Colon (tissue), 2 donors: Measurements from ENCODE around the gene ATF7.
"Not testable (repeated sequence)": the region's sequence is repeated elsewhere in the genome, so short reads cannot be mapped to it uniquely, and the experiment has no call there.

Experiments
- FAIRE-seq: peaks from 2 replicates; lab custom pipeline; 2012; peaks lifted over from hg19 to GRCh38; lab: Jason Lieb, UNC
- donor health status: control.
- donor health status: control.

Gene ATF7

DNA sequence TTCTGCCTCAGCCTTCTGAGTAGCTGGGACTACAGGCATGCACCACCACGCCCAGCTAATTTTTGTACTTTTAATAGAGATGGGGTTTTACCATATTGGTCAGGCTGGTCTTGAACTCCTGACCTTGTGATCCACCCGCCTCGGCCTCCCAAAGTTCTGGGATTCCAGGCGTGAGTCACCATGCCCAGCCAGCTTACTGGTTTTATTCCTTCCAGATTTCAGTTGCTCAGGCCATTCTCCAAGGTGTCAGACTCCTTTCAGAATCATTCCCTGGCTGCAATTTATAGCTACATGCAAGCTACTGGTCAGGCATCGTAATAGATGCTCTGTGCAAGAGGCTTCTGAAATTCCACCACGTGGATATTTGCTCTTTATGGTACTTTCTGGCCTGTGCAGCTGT lies 144.7 kb downstream of the ATF7 start:
- FAIRE-seq, result not testable (repeated sequence)

DNA sequence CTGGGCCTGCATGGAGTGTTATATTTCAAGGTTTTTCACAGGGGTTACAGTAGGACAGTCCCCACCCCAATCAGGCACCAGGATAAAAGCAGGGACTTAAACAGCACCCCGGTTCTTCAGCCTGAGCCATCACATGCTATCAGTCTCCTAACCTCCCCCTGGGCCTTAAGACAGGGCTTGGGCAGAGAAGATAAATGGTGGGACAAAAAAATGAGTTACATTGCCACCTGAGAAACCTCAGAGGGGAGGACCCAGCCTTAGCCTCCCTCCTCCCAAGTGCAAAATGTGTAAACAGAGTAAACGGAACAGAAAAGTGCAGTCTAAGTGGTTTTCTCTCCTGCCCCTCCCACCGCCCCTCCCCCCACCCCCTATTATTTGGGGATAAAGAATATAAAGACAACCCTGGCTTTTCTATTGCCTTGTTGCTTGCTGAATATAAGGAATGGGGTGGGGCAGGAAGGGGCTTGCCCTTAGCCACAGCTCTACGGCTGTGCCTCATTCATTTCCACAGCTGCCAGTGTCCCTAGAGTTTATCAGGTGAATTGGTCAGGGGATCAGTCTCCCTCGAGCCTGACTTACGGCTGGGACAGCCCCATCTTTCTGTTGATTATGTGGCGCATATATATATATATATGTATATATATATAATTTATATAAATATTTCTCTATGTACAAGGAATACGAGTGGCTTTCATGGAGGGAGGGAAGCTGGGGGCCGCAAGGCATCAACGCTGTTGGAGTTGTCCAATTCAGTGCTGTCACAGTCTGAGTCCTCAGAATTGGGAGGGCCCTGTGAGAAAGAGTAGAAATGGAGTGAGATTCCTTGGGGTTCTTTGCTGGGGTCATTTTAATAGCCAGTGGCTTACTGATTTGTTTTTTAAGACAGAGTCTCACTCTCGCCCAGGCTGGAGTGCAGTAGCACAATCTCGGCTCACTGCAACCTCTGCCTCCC lies 145.4 kb downstream of the ATF7 start:
- FAIRE-seq, result no peak

DNA sequence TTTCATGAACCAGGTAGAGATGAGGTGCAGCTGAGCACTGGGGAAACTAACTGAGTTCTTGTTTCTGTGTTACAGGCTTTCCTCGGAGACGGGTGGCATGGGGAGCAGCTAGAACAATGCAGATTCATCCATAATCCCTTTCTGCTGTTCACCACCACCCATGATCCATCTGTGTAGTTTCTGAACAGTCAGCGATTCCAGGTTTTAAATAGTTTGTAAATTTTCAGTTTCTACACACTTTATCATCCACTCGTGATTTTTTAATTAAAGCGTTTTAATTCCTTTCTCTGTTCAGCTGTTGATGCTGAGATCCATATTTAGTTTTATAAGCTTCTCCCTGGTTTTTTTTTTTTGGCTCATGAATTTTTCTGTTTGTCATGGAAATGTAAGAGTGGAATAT lies 146.9 kb downstream of the ATF7 start:
- no peak for FAIRE-seq

DNA sequence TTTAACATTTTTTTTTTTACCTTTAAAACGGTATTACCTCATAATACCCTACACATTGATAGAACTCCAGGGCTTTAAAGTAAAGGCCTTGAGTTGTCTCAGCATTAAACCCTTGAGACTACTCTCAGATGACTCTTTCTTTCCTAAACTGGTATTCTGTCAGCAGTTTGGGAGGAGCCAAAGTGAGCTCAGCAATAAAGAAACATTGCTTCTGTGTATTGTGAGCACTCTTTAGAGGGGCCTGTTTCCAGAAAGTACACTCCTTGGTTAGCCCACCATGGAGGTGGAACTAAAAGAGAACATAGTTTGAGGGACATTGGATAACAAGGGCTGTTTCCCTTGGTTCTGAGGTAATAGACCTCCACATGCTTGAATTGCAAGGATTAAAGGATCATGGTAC lies 147.3 kb downstream of the ATF7 start:
- FAIRE-seq, result no peak

DNA sequence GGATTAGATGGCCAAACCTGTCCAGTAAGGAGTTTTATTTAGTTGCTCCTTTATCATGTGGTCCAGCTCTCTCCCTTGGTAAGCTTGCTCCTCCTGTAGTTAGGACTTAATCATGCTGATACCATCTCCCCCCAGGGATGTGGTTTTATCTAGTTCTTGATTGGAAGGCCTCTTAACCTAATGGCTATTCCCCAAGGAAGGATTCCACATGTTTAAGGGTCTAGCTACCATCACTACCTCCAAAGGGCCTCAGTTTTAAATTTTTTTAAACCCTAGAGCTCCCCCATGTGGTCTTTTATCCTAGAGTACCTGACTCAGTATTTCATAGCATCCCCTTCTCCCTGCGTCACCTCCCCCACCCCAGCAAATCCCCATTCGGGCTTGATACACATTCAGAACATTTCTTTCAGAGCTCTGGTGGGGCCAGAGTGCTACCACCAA lies 149.4 kb downstream of the ATF7 start:
- no peak for FAIRE-seq

DNA sequence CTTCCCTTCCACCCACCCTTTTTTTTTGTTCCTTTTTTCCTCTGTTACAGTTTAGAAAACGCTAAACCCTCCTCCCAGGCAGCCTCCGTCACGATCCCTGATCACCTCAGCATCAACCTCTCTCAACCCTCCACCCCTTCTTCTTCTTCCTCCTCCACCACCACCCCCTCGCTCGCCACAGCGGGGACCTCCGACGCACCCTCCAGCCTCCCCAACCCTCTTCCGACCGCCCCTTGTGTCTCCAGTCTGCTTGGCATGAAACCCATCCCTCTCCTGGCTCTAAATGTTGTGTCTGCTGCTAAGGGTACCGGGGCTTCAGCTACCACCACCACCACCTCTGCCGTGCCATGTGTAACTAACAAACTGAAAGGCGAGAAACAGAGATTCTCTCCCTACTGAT lies 151.4 kb downstream of the ATF7 start:
- no peak for FAIRE-seq

DNA sequence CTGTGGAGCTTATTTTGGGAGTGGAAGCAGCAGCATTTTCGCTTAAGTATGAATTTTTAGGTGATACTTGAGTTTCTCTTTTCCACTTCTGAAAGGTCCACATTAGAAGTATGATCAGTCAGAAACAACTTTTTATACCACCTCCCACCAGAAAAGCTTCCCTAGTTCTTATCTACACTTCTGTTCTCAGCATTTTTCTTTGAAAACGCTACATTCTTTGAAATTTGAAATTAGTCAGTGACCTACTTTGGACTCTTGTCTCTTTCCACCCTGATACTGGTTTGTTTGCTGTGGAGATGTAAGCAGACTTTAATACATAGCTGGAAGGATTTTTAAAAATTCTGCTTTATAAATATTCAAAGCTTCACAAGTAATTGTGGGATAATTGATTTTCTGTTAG lies 152.1 kb downstream of the ATF7 start:
- no peak for FAIRE-seq

DNA sequence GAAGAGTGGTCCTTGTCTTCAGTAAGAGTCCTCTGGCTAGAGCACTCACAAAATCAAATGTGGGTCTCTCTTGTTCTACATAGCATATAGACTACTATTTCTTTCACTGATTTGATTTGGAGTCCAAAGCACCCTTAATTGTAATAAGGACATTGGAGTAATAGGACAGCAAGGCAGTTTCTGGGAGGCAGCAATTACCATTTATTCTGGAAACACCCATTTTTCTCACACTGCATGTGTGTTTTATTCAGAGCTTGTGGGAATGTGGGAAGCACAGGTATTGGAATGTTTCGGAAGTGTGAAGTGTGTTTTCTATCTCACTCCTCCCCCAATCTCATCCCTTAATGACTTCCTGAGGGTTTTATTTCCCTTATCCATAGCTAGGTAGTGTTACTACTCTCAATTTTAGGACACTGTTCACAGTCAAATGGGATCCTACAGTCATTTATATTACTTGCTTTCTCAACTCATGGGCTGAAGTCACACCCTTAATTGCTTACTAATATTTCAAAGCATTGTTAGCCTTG lies 154.1 kb downstream of the ATF7 start:
- FAIRE-seq, result no peak

DNA sequence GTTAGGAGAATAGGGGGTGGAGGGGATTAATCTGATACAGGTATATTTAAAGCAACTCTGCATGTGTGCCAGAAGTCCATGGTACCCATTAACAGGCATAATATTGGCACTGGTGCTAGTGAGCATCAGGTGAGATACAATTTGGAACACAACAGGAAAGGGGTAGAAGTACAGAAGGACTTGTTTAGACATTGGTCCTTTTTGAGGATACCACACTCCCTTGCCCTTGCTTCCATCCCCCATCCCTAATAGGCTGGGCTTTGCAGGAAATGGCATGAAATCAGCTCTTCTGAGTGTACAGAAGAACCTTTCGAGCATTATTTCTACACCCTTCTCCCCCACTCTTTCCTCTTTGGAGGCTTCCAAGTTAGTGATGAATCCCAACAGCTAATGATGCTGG lies 157.9 kb downstream of the ATF7 start:
- FAIRE-seq, result no peak

DNA sequence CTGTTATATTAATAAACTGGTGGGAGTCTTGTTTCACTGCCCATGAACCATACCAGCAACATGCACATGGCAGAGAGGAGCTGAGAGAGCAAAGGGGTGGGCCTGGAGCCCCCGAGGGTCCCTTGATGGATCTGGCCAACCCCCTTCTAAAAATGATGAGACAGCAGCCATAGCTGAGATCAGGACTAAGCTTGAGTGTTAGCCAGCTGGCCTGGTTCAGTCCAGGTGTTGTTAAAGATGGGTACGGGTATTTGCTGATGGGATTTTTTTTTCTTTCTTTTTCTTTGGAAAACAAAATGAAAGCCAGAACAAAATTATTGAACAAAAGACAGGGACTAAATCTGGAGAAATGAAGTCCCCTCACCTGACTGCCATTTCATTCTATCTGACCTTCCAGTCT lies 158.3 kb downstream of the ATF7 start:
- FAIRE-seq, result no peak

DNA sequence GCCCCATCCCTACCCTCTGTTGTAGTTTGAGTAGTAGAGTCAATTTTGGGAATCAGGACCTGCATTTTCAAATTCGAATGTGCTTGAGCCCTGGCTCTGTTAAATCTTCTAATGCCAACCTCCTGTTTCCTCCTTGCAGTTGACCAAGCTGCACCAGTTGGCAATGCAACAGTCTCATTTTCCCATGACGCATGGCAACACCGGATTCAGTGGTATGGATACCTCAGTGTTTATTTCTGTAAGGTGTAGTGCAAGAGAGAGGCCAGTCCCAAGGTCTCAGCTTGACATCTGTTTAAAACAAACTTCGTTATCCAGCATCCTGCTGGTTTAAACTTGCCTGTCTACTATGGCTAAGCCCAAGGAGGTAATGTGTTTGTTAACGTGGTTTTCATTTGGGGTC lies 159.1 kb downstream of the ATF7 start:
- no peak for FAIRE-seq

DNA sequence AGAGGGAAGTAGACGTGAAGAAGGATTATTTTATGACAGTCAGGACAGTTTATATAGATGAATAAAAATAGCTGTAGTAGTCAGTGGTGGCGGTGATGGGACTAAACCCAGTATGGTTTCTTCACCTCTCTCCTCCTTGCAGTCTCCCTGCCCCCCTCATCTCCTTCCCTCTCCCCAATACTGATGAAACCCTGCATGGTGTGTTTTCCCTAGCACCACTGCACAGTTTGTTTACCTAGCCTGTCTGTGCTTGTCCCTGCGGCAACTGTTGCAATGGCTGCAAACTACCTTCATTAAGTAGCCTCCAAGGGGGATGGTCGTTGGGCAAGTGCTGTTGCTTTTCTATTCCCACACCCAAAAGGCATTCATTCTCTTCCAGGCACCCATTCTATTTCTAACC lies 159.5 kb downstream of the ATF7 start:
- no peak for FAIRE-seq

DNA sequence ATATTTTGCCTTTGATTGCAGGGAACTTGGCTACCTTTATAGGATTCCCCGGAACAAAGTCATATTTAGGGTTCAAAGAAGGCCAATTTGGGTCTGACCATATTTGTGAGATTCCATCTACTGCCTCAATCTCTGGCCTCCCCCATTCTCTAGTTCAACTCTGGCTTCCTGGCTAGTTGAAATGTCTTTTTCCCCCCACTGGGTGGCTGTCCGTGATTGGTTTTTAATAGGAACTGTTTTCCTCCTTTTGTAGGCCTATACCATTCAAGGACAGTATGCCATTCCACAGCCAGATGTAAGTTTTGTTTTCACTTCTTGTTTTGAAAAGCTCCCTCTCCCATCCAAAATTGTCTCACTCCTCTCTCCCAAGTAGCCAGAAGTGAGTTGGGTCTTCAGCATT lies 160.5 kb downstream of the ATF7 start:
- FAIRE-seq, result no peak

DNA sequence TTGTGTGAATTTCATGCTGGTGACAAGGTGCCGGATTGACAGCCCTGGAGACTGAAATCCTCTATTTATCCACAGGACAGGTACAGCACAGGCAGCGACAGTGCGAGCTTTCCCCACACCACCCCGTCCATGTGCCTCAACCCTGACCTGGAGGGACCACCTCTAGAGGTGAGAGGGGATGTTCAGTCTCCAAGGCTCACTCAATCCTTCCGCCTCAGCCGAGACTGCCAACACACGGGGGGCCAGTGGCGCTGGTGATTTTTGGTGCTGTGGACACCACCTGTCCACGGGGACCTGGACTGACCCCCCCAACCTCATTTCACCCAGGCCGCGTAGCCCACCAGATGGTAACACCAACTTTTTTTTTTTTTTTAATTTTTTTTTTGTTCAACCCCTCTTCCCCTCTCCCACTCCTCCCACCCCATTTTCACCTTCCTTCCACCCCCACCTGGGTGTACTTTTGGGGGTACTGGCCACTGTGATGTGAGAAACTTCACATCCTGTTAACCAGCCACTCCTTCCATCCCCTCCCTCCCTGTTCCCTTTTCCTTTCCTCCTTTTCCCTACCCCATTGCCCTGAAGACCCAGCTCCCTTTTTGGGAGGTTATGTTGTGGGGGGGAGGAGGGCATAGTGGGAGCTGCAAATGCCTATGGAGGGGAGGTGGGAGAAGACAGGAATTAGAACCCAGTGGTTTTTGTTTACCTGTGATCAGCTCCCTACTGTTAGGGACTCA lies 161.3 kb downstream of the ATF7 start:
- no peak for FAIRE-seq

DNA sequence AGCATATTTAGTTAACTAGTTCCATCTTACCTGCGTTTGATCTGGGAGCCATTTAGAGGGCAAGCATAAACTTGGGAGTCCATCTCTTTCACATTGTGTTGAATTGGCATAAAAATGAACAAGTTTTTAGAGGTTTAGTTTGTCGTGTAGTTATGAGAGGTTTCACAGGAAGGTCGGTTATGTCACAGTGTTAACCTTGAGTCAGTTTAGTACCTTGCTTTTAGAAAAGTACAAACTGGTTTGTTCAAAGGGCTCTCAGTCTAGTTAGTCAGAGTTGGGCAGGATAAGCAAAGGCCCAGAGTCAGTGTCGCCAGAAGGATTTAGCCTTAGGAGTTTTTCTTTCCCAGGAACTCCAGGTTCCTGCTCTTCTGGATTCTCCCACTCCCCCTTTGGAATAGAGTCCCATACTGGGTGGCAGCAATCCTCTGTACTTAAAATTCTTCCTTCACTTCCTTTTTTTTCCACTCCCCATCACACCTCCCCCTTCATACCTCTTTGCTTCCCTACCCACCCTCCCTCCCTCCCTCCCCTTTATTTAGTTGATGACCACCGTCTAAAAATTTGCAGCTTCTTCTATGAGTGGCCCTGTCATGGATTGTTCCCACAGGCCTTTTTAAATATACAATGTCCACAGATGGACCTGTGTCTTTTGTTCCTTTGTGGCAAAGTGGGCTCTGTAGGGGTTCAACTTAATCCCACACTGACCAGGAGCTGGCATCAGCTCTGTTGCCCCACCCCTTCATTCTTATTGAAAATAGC lies 162.2 kb downstream of the ATF7 start:
- FAIRE-seq, result no peak

DNA sequence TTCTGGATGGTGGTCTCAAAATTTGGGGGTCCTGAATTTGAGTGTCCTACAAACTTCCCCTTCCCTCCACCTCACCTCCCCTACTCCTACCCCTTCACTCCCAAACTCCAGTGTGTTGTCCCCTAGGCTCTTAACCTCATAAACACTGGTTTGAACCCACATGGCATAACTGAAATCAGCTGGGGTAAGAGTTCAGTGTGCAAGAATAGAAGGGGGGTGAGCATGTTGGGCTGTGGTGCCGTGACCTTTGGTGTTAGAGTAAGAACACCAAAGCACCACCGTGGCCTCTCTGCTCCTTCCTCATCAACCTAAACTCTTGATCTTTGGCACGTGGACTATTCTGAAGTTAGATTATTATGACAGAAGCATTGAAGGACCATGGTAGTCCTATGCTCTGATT lies 163.2 kb downstream of the ATF7 start:
- no peak for FAIRE-seq

DNA sequence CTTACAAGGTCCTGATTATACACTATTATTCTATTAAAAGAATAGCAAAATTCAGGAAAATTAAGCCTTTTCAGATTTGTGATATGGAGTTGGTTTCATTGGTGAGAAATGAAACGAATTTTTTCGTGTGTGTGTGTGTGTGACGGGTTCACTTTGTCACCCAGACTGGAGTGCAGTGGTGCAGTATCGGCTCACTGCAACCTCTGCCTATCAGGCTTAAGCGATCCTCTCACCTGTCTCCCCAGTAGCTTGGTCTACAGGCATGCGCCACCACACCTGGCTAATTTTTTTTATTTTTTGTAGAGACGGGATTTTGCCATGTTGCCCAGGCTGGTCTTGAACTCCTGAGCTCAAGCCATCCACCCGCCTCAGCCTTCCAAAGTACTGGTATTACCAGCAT lies 164.6 kb downstream of the ATF7 start:
- no peak for FAIRE-seq

DNA sequence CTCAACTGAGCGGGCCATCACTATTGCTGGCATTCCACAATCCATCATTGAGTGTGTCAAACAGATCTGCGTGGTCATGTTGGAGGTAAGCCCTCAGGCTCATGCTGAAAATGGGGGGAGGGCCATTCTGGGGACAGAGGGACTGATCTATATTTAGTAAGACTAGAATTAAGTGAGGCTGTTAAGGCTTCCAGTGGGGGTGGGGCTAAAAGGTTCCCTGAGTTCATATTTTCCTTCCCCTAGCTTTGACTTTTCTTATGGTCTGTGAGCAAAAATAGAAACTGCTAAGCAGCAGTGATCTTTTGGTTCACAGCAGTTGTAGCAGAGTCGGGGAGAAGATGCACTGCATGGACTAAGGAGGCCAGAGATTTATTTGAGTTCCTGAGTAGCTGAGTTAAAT lies 165.1 kb downstream of the ATF7 start:
- no peak for FAIRE-seq

DNA sequence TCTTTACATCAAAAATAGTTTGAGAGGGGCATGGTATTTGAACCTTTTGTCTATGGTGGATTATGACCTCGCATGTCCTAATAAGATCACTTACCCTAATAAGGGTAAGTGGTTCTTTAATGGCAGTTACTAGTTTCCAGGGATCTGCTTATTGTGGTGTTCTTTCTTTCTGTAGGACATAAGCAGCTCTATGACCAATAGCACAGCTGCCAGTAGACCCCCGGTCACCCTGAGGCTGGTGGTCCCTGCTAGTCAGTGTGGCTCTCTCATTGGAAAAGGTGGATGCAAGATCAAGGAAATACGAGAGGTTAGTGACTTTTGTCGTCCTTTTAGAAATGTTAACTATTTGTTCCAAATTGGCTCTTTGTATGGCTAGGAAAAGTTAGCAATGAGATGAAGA lies 167.1 kb downstream of the ATF7 start:
- FAIRE-seq, result no peak
